GM12878 (cell line): ENCODE measurements around the gene ZFP3. TPM values are rescaled to one million over a fixed set of nuclear protein-coding genes. Genes with fewer than 3 reads are reported as not detected.

Experiments
- BCL11A ChIP-seq: IDR thresholded peaks from 2 replicates; pipeline ENCODE4 v1.6.1; 2011; ENCODE audit warnings: low read depth, low read length
- BCLAF1 ChIP-seq: fragments of 450-650 bp; IDR thresholded peaks from 2 replicates; pipeline ENCODE4 v1.6.1; 2017; ENCODE audit warnings: antibody characterized with exemption, mild to moderate bottlenecking, moderate library complexity
- CREB1 ChIP-seq: IDR thresholded peaks from 2 replicates; pipeline ENCODE4 v1.6.1; 2012; ENCODE audit warnings: low read depth, mild to moderate bottlenecking, inconsistent platforms
- CTCF ChIP-seq, 3 experiments: IDR thresholded peaks in 2 of 3; conservative IDR thresholded peaks in 1 of 3; 2 replicates each; pipeline ENCODE4 v1.5.1; 2011; ENCODE audit warnings: low read depth in 3 of 3, low read length in 3 of 3, mild to moderate bottlenecking in 3 of 3, control low read depth in 2 of 3, moderate library complexity in 2 of 3, inconsistent platforms in 1 of 3, mixed read lengths in 1 of 3; ENCODE audit not compliant: control insufficient read depth in 2 of 3, insufficient read depth in 1 of 3; ENCODE audit errors: extremely low read depth in 1 of 3
- EGR1 ChIP-seq, 2 experiments: IDR thresholded peaks; 1 replicate in 1 of 2; 2 replicates in 1 of 2; pipeline ENCODE4 v1.6.1; 2011 to 2012; ENCODE audit warnings: low read depth in 2 of 2, low read length in 2 of 2, borderline replicate concordance in 1 of 2, mild to moderate bottlenecking in 1 of 2, moderate library complexity in 1 of 2
- FOXM1 ChIP-seq: IDR thresholded peaks from 2 replicates; pipeline ENCODE4 v1.6.1; 2012; ENCODE audit warnings: low read depth, mild to moderate bottlenecking, inconsistent platforms, low read length, moderate library complexity
- KAT2A ChIP-seq: conservative IDR thresholded peaks from 2 replicates; pipeline ENCODE4 v1.6.1; 2011; ENCODE audit warnings: low read depth, low read length; ENCODE audit not compliant: control insufficient read depth
- NR2C1 ChIP-seq: fragments of 450-650 bp; IDR thresholded peaks from 2 replicates; pipeline ENCODE4 v1.6.1; 2017; ENCODE audit warnings: antibody characterized with exemption, mild to moderate bottlenecking, moderate library complexity
- NR2C2 ChIP-seq: IDR thresholded peaks from 2 replicates; pipeline ENCODE4 v1.6.1; 2011; ENCODE audit warnings: borderline replicate concordance, low read depth; ENCODE audit not compliant: control insufficient read depth, insufficient read length
- PAX8 ChIP-seq: fragments of 450-650 bp; IDR thresholded peaks from 2 replicates; pipeline ENCODE4 v1.6.1; 2017; ENCODE audit warnings: mild to moderate bottlenecking, moderate library complexity
- RCOR1 ChIP-seq: conservative IDR thresholded peaks from 2 replicates; pipeline ENCODE4 v1.6.1; 2012; ENCODE audit warnings: low read depth, low read length, improper control_type of control experiment
- REST ChIP-seq: IDR thresholded peaks from 2 replicates; pipeline ENCODE4 v1.6.1; 2012; ENCODE audit warnings: mild to moderate bottlenecking, low read depth, low read length
- SUZ12 ChIP-seq: fragments of 200-600 bp; sonication (generic); IDR thresholded peaks from one replicate; pipeline ENCODE4 v1.6.1; 2018; ENCODE audit warnings: antibody characterized with exemption, mild to moderate bottlenecking; ENCODE audit not compliant: unreplicated experiment
- USF2 ChIP-seq: IDR thresholded peaks from 2 replicates; pipeline ENCODE4 v1.6.1; 2011; ENCODE audit warnings: low read depth, low read length, improper control_type of control experiment, borderline replicate concordance
- ZSCAN29 ChIP-seq: fragments of 450-650 bp; IDR thresholded peaks from 2 replicates; pipeline ENCODE4 v1.6.1; 2017; ENCODE audit warnings: mild to moderate bottlenecking, moderate library complexity
- polyA plus RNA-seq, 11 experiments: library from polyadenylated mRNA; depleted of rRNA in 4 of 11; unstranded in 6 of 11; stranded (reverse) in 5 of 11; fragments of >200 nt; fragmentation: Nextera tagmentation in 4 of 11; fragmentation: Illumina TruSeq in 1 of 11; extraction: Ambion mirVana in 4 of 11; extraction: Trizol in 1 of 11; gene quantifications; 1 replicate in 1 of 11; 2 replicates in 10 of 11; pipeline versions ENCODE4 v1.2.1 to v1.2.3, GENCODE V29; 2011 to 2016; ENCODE audit warnings: inconsistent platforms in 2 of 11, missing spikeins in 2 of 11, low read depth in 1 of 11
- total RNA-seq, 4 experiments: library from RNA; depleted of rRNA in 3 of 4; stranded (reverse); fragments of >200 nt in 3 of 4; fragmentation: Illumina TruSeq in 1 of 4; extraction: Trizol in 1 of 4; gene quantifications; 2 replicates each; pipeline versions ENCODE4 v1.2.1 to v1.2.3, GENCODE V29; 2013 to 2021

Gene ZFP3
- total and polyA plus RNA-seq, 10 of the 15 experiments (the other 5 are each of a cell fraction or from before 2014, with no cell fraction given) = 0.37 to 4.1 (median 1.6) TPM

- peak in 2 of 3 experiments; percentile 7 to 16; a peak in 1 of 6 replicates for TF ChIP-seq CTCF (IDR thresholded peaks at IDR 0.05 in 2 of 3, conservative IDR thresholded peaks at IDR 0.05 in 1 of 3; ENCODE audit: control insufficient read depth in 2 of 3, extremely low read depth in 1 of 3, insufficient read depth in 1 of 3, low read depth in 3 of 3, low read length in 3 of 3)
- no peak for TF ChIP-seq FOXM1
- TF ChIP-seq ZSCAN29 = no peak
- TF ChIP-seq PAX8 = no peak
- TF ChIP-seq EGR1 (IDR thresholded peaks at IDR 0.05; ENCODE audit: borderline replicate concordance in 1 of 2, low read depth in 2 of 2, low read length in 2 of 2) = peak in 1 of 2 experiments; percentile 38; a peak in 1 of 3 replicates
- no peak; the same call in 1 of the 2 replicates for TF ChIP-seq RCOR1
- peak; percentile 22; the same call in 1 of the 2 replicates for TF ChIP-seq BCL11A
- no peak for TF ChIP-seq SUZ12
- peak; percentile 47; the same call in 1 of the 2 replicates for TF ChIP-seq NR2C1
- TF ChIP-seq NR2C2 = no peak
- no peak for TF ChIP-seq KAT2A
- no peak for TF ChIP-seq REST
- TF ChIP-seq USF2 = no peak
- TF ChIP-seq CREB1 = peak; percentile 49; the same call in 1 of the 2 replicates
- no peak for TF ChIP-seq BCLAF1
Measured at GRCh38 chr17:5078106-5079028, at the start of gene ZFP3 (continued).
